Suprapubic skin (tissue), 4 donors: ENCODE data around the gene PRKAG2. TPM values are rescaled to one million over a fixed set of nuclear protein-coding genes. Genes with fewer than 3 reads are reported as not detected.

Source experiments
- DNase-seq, 2 donors: peaks; one replicate each; pipeline ENCODE4 v3.0.0-alpha.2; 2019; ENCODE audit warnings: low spot score in 2 of 2
- H3K27ac ChIP-seq: fragments of 200-600 bp; sonication (generic); one replicate; pipeline ENCODE4 v1.5.1; 2019
- H3K27me3 ChIP-seq: fragments of 200-600 bp; sonication (generic); one replicate; pipeline ENCODE4 v1.5.1; 2019
- H3K36me3 ChIP-seq: fragments of 200-600 bp; sonication (generic); one replicate; pipeline ENCODE4 v1.5.1; 2019
- H3K4me1 ChIP-seq: fragments of 200-600 bp; sonication (generic); one replicate; pipeline ENCODE4 v1.5.1; 2019
- H3K4me3 ChIP-seq: fragments of 200-600 bp; sonication (generic); one replicate; pipeline ENCODE4 v1.5.1; 2019; ENCODE audit warnings: mild to moderate bottlenecking
- H3K9me3 ChIP-seq: fragments of 200-600 bp; sonication (generic); one replicate; pipeline ENCODE4 v1.5.1; 2019
- EP300 ChIP-seq: sonication (generic); formaldehyde crosslinking; IDR thresholded peaks from one replicate; pipeline ENCODE4 v1.6.1; 2017; ENCODE audit warnings: antibody characterized with exemption
- POLR2A ChIP-seq, 2 donors: fragments of 450-650 bp; IDR thresholded peaks; one replicate each; pipeline ENCODE4 v1.6.1; 2017; ENCODE audit warnings: antibody characterized with exemption in 2 of 2, mild to moderate bottlenecking in 2 of 2, moderate library complexity in 2 of 2
- POLR2AphosphoS5 ChIP-seq, 3 donors: sonication (generic); formaldehyde crosslinking; IDR thresholded peaks; one replicate each; pipeline ENCODE4 v1.6.1; 2017; ENCODE audit warnings: antibody characterized with exemption in 3 of 3
- WGBS: methylation state at CpG from one replicate; pipeline ENCODE4 v1.1.5; 2018; 5-methylcytosine and 5-hydroxymethylcytosine counted together
- total RNA-seq, 4 donors: library from RNA; depleted of rRNA; stranded (reverse); fragments of >200 nt; gene quantifications; one replicate each; pipeline ENCODE4 v1.1.0, GENCODE V29; 2016
- TF ChIP-seq, protein P1 (sequence below), 2 donors: fragments of 200-600 bp in 1 of 2; fragments of 450-650 bp in 1 of 2; sonication (generic) in 1 of 2; IDR thresholded peaks; one replicate each; pipeline ENCODE4 v1.5.1; 2016 to 2019; ENCODE audit warnings: antibody characterized with exemption in 2 of 2, mild to moderate bottlenecking in 1 of 2, moderate library complexity in 1 of 2

PRKAG2 gene
- total RNA-seq, 4 donors from 2014 or later: 16.5 to 40.0 (median 17.3) TPM

DNA sequence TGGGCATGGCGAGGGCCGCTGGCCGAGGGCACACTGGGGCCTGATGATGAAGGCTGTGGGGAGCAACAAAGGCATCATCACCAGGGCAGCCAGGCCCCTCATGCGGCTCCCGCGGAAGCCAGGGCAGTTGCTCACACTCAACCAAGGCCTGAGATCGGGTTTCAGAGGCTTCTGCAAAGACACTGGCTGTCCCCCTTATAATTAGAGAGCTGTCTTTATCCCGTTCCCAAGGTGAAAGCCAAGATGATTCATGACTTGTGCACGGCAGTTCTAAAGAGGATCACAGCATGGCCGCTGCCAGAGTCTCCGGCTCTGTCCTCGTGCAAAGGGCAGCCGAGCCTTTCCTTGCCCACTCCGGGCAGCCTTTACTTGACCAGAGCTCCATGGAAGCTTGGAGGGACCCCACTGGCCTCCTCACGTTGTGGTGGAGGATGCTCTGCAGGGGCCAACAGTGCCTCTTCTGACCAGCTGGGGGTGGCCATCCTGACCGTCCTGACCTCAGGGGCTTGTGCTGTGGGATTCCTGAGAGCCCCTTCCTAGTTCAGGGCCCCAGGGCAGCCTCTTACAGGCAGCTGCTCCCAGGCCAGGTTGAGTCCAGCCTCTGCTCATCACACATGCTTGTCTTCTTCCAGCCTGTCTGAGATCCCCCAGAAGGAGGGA, 82.3 kb downstream of the PRKAG2 start:
- Histone ChIP-seq H3K27me3 (no peaks in the 10 kb centered on the region), H3K27ac (peak overlapping the region; percentile 45), H3K9me3 (no peaks in the 10 kb centered on the region), H3K4me3 (no peak overlapping the region), H3K4me1 (peaks cover 47% of the 10 kb centered on the region), H3K36me3 (no peaks in the 10 kb centered on the region)
- DNase-seq: no peak
- 84% methylated on average over 14 of the region's 16 CpGs for WGBS
- TF ChIP-seq EP300: no peak

DNA sequence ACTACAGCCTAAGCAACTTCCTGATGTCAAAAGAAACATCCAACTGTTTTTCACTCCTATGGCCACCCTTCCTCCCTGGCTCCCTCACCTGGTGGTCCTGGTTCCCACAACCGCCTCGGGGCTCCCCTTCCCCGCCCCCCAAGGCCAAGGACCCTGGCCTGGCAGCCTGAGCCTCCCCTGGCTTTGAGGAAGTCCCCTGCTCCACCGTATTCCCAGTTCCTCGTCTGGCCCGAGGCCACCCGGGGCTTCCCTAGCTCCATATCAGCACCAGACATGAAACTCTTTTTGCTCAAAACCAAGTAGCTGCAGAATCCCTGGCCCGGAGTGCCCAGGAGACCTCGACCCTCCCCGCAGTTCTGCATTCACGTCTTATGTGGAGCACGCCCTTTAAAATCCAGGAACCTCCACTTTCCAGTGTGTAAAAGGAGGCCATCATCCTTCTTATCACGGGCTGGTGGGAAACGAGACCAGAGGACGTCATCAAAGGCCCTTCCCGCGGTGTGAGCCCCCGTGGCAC, 82.9 kb downstream of the PRKAG2 start:
- 87% methylated on average over 18 of the region's 18 CpGs for WGBS
- Histone ChIP-seq H3K27me3 (no peaks in the 10 kb centered on the region), H3K4me1 (peaks cover 47% of the 10 kb centered on the region), H3K27ac (peak overlapping the region; percentile 45), H3K36me3 (no peaks in the 10 kb centered on the region), H3K4me3 (no peak overlapping the region), H3K9me3 (no peaks in the 10 kb centered on the region)
- TF ChIP-seq POLR2AphosphoS5 (IDR thresholded peaks at IDR 0.05): no peak
- TF ChIP-seq POLR2A (IDR thresholded peaks at IDR 0.05): no peak
- TF ChIP-seq, protein P1, sequence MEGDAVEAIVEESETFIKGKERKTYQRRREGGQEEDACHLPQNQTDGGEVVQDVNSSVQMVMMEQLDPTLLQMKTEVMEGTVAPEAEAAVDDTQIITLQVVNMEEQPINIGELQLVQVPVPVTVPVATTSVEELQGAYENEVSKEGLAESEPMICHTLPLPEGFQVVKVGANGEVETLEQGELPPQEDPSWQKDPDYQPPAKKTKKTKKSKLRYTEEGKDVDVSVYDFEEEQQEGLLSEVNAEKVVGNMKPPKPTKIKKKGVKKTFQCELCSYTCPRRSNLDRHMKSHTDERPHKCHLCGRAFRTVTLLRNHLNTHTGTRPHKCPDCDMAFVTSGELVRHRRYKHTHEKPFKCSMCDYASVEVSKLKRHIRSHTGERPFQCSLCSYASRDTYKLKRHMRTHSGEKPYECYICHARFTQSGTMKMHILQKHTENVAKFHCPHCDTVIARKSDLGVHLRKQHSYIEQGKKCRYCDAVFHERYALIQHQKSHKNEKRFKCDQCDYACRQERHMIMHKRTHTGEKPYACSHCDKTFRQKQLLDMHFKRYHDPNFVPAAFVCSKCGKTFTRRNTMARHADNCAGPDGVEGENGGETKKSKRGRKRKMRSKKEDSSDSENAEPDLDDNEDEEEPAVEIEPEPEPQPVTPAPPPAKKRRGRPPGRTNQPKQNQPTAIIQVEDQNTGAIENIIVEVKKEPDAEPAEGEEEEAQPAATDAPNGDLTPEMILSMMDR (IDR thresholded peaks at IDR 0.05): no peak
- no peak for TF ChIP-seq EP300
- no peak for DNase-seq

DNA sequence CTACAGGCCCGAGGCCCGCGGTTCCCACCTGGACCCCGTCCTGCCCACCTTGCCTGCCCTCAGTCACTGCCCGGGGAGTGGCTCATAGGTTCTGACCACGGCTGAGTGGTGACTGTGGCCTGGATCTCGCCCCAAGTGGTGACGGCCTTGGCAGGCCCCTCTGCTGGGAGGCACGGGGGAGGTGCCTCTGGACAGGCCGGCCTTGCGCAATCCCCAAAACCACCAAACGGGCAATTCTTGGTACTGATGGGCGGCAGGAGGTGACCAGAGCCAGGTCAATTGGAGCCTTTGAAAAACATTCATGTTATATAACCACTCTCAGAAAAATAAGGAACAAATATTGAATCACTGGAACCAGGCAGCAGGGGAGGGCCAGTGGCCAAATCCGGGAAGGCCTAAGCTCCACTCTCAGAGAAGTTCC, 83.4 kb downstream of the PRKAG2 start:
- no peak overlapping the region for H3K4me3 ChIP-seq
- WGBS: 85% methylated on average over 6 of the region's 14 CpGs
- DNase-seq: peak in 1 of 2 donors; percentile 88
- H3K4me1 ChIP-seq: peaks cover 42% of the 10 kb centered on the region
- no peak for TF ChIP-seq POLR2A (IDR thresholded peaks at IDR 0.05)
- TF ChIP-seq, protein P1 (IDR thresholded peaks at IDR 0.05): no peak
- TF ChIP-seq EP300: no peak
- peak in 1 of 3 donors; percentile 40 for TF ChIP-seq POLR2AphosphoS5 (IDR thresholded peaks at IDR 0.05)
- H3K27ac ChIP-seq: peak overlapping the region; percentile 45
- no peaks in the 10 kb centered on the region for H3K9me3 ChIP-seq
- H3K36me3 ChIP-seq: no peaks in the 10 kb centered on the region
- H3K27me3 ChIP-seq: no peaks in the 10 kb centered on the region

DNA sequence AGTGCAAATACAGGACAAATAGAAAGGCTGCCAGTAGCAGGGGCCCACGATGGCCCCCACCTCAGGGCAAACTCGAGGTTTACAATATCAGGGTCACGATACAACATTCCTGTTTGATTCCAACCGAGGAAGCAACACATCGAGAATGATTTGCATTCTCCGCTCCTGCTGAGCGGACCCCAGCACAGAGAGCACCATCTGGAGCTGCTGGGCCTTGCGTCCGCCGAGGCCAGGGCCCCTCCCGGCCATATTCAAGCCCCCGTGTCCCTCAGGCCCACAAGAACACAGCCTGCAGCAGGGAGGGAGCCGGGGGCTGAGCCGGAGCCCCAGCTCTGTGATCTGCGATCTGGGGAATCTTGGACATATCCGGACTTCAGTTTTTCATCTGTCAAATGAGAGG, 84.3 kb downstream of the PRKAG2 start:
- Histone ChIP-seq H3K4me1 (peaks cover 33% of the 10 kb centered on the region), H3K4me3 (no peak overlapping the region), H3K27me3 (no peaks in the 10 kb centered on the region), H3K36me3 (no peaks in the 10 kb centered on the region), H3K27ac (no peak overlapping the region), H3K9me3 (no peaks in the 10 kb centered on the region)
- DNase-seq: no peak
- TF ChIP-seq, protein P1 (IDR thresholded peaks at IDR 0.05): no peak
- TF ChIP-seq EP300: no peak
- no peak for TF ChIP-seq POLR2AphosphoS5 (IDR thresholded peaks at IDR 0.05)
- TF ChIP-seq POLR2A (IDR thresholded peaks at IDR 0.05): no peak
- WGBS: 77% methylated on average over 16 of the region's 16 CpGs

DNA sequence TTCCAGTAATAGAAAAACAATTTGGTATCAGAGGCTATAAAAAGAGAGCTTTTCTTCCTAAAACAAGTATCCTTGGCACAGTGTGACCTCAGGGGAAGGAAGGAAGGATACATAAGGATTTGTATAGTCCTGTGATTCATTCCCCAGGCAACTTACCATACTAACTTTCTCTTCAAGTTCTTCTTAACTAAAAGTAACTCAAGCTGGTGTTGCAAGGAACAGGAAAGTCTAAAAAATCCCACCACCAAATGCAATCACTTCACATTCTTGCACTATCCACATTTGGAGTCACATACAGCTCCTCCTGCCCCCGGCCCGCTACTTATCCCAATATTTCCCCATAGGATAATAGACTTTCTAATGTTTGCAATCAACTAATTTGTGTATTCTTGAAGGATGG, 84.8 kb downstream of the PRKAG2 start:
- Histone ChIP-seq H3K4me1 (peaks cover 28% of the 10 kb centered on the region), H3K27me3 (no peaks in the 10 kb centered on the region), H3K27ac (no peak overlapping the region), H3K36me3 (no peaks in the 10 kb centered on the region), H3K9me3 (no peaks in the 10 kb centered on the region), H3K4me3 (no peak overlapping the region)
- TF ChIP-seq POLR2A (IDR thresholded peaks at IDR 0.05) (no peak), POLR2AphosphoS5 (IDR thresholded peaks at IDR 0.05) (no peak), EP300 (no peak)
- TF ChIP-seq, protein P1 (IDR thresholded peaks at IDR 0.05): no peak
- 94% methylated on average over 2 of the region's 2 CpGs for WGBS
- no peak for DNase-seq
